Hematopoietic multipotent progenitor cell (in vitro differentiated cells): ENCODE measurements around the gene DVL1. TPM values are rescaled to one million over a fixed set of nuclear protein-coding genes. Genes with fewer than 3 reads are reported as not detected.
"Not testable (repeated sequence)": the region's sequence is repeated elsewhere in the genome, so short reads cannot be mapped to it uniquely, and the experiment has no call there.

ENCODE experiments used
- DNase-seq, 3 donors: peaks; one replicate each; pipeline ENCODE4 v3.0.0-alpha.2; 2011 to 2015; ENCODE audit warnings: low read depth in 2 of 3, low spot score in 2 of 3
- total RNA-seq: library from RNA; depleted of rRNA; stranded (reverse); fragments of >200 nt; gene quantifications from one replicate; pipeline ENCODE4 v1.2.3, GENCODE V29; 2012

DVL1 gene
- total RNA-seq, 1 donor: 52.5 TPM

GRCh38 chr1:1328254-1328653 lies 21.0 kb downstream of the DVL1 start:
- no peak for DNase-seq

DNA sequence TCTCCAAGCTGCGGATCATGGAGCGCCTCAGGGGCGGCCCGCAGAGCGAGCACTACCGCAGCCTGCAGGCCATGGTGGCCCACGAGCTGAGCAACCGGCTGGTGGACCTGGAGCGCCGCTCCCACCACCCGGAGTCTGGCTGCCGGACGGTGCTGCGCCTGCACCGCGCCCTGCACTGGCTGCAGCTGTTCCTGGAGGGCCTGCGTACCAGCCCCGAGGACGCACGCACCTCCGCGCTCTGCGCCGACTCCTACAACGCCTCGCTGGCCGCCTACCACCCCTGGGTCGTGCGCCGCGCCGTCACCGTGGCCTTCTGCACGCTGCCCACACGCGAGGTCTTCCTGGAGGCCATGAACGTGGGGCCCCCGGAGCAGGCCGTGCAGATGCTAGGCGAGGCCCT lies 21.9 kb downstream of the DVL1 start:
- DNase-seq: no peak

DNA sequence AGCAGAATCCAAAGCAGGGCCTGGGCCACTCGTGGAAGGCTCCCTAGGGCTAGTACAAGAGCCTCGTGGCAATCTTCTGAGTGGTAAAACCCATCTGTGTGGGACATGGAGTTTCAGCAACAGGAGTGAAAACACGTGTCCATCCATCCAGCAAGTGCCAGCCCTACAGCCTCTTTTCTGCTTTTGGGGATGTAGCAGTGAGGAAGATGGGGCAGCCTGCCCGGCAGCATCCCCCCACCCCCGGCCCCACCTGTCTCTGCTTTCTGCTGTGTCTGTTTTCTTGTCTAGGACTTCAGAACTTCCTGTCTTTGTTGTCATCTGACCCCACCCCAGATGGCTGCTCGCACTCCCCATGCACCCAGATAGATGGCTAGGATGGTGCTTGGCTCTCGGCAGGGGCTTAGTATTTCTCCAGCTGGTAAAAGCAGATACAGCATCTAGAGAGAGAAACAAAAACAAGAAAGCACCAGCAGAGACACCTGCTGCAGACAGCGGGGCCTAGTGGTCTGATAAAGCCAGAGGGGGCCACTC lies 23.1 kb downstream of the DVL1 start:
- no peak for DNase-seq

DNA sequence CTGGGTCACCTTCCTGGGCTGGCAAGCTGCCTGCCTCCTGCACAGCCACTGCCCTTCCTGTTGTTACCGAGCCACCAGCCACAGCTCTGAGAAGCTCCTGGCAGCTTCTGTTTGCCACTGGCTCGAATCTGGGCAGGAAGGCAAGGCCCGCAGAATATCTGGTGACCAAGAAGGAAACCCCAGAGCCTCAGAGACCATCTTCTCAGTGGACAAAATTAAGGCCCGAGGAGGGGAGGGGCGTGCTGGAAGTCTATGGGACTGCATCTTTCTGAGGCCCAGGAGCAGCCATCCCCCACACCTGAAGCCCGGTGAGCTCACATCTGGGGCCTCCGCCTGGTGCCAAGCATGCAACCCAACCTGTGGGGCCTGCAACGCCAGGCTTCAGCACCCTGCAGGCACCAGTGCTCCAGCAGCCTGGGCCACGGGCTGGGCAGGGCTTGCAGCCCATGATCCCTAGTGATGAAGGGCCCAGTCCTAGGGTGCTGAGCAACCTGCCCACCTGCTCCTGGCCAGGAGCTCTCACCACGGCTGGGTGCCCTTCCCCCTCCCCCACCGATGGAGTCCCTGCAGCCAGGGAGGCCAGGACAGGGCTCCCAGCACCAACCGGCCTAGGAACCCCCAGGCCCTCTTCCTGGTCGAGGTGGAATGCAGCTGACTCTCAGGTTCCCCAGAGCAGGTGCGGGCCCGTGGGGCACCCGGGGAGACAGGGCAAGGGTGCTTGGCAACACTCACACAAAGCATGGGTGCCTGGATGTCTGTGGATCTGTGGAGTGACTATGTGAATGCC lies 23.7 kb downstream of the DVL1 start:
- no peak for DNase-seq

GRCh38 chr1:1324524-1325287 lies 24.5 kb downstream of the DVL1 start, which contains the start of the genes CPTP and INTS11:
Gene CPTP, plus strand, starts transcription at chr1:1324802. Its CDS starts 2,109 bp downstream, at chr1:1326911.
Gene INTS11, minus strand, starts transcription at chr1:1324660. Its CDS starts 52 bp downstream, at chr1:1324608.
- peak; percentile 88 to 94 (median 92) for DNase-seq

GRCh38 chr1:1324084-1324523 lies 25.1 kb downstream of the DVL1 start:
- DNase-seq: no peak

- DNase-seq: no peak
Measured at GRCh38 chr1:1322952-1323351, 26.3 kb downstream of the DVL1 start.

DNA sequence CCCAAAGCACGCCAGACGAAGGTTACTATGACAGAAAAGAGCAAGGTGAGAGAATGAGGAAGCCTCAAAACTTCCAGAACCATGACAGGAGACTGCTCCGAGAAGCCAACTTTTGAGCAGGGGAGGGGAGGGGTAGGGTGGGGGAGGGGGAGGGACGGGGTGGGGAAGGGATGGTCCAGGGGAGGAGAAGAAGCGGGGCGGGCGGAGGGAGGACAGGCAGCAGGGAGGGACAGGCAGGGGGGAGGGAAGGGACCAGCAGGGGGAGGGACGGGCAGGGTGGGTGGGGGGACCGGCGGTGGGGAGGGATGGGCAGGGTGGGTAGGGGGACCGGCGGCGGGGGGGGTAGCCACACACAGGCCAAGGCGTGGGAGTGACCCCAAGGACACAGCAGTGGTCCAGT lies 26.8 kb downstream of the DVL1 start:
- DNase-seq: no peak

DNA sequence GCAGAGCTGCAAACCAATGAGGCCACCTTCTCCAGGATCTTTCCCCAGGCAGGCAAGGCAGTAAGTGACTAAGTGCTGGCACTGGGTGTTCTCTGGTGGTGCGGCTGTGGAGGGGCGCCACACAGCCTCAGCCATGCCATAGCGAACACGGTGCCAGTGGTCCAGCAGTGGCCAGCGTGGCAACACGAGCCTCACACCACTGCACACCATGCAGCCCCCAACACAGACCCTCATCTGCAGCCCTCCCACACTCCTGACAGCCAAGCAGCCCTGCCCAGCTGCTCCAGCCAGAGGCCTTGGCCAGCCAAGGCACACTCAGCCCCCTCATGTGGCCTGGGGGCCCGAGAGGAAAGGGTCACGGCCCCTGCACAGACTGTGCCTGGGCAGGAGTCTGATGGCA lies 27.7 kb downstream of the DVL1 start:
- no peak for DNase-seq

DNA sequence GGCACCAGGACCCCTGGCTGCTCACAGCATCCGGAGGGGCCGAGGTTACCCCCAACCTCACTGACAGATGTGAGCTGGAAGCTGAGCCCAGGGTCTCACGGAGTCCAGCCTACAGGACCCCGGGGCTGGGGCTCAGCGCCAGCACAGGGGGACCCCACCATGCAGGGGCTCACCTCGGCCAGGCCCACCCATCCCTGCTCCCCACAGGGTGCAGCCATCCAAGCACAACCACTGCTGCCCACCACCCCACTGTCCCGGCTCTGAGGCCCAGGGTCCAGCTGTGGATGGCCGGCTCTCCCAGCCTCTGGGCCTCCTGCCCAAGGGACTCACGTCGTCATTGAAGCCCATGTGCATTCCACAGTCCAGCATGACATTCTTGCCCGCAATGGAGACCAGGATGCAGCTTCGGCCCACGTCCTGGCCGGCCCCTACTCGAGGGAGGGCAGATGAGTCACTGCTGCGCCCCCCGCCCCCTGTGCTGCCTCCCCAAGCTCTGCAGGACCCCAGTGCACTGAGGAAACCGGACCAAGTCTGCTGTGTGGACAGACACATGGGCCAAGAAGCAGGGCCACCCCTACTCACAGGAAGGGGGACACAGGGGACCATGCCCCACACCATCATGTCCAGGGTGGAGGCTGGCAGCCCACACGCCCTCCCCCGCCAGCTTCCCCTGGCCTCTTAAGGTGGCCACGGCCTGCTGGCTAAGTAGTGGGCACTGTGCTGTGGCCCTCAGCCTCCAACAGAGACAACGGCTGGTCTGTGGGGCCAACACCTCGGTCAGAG lies 28.4 kb downstream of the DVL1 start:
- DNase-seq: no peak

DNA sequence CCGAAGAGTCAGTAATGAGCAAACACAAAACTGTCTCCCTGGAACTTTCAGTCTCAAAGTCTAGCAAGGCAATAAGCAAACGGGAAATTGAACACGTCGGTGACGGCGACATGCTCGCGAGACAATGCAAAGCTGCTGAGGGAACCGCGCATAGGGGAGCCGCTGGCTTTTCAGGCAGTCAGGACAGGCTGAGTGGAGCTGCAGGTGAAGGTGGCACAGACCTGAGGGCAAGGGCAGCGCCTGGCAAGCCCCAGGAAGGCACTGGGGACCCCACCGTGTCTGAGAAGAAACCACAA lies 29.6 kb downstream of the DVL1 start:
- DNase-seq: no peak

DNA sequence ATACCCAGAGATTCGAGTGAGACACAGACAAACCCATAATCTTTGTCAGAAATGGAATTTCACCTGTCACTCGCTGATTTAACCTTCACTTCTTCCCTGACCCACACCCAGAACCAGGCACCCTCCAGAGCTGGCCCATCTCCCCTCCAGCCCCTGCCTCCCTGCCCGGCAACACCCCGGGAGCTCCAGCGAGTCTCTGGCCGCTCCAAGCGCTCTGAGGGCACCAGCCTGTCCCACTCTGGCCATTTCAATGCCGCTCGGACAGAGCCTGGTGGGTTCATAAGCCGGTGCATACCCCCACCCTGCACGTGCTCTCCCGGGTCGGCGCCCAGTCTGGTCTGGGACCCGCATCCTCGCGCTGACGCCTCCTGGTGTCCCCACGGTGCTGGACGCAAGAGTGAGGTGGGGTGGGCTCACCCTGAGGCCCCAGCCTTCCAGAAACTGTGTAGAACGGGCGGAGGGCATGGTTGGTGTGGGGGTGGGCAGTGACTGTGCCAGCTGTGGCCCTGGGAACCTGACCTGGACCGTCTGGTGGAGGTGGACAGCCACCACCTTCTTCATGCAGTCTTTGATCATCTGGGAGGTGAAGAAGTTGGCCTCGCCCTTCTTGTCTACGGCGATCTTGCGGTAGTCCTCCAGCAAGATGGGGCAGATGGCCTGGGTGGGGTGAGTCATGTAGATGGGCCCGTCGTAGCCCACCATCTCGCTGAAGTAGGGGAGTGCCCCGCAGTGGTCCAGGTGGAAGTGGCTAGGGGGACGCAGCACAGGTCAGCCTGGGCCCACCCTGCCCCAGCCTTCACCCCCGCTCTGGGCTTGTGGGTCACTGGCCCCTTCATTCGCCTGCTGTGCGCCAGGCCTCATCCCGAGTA lies 30.2 kb downstream of the DVL1 start:
- no peak for DNase-seq

DNA sequence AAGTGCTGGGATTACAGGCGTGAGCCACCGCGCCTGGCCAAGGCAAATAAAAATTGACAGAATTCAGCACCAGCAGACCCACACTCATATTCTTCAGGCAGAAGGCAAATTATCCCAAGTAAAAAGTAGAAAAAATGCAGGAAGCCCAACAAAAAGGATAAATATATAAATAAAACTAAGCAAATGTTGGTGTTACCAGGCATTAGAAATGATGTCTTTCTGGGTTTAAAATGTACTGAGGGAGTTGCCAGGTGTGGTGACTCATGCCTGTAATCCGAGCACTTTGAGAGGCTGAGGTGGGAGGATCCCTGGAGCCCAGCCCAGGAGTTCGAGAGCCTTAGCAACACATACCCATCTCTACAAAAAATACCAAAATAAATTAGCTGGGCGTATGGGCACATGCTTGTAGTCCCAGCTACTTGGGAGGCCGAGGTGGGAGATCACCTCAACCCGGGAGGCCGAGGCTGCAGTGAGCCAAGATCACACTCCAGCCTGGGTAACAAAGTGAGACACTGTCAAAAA lies 31.0 kb downstream of the DVL1 start:
- no peak for DNase-seq

DNA sequence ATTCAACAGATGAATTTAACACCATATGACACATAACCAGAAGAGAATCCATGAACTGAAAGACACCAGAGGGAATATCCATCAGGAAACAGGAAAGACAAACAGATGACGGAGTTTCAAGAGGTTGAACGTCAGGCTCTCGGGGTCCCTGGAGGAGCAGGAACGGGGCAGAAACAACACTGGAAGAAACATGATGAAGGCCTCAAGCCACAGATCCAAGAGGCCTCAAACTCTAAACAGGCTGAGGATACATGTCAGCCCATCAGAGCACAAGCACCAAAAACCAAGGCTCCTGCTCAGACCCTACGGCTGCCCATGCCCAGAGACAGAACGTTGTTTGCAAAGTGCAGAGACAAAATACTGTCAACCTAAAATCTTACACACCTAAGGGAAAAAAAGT lies 31.8 kb downstream of the DVL1 start:
- no peak for DNase-seq

DNA sequence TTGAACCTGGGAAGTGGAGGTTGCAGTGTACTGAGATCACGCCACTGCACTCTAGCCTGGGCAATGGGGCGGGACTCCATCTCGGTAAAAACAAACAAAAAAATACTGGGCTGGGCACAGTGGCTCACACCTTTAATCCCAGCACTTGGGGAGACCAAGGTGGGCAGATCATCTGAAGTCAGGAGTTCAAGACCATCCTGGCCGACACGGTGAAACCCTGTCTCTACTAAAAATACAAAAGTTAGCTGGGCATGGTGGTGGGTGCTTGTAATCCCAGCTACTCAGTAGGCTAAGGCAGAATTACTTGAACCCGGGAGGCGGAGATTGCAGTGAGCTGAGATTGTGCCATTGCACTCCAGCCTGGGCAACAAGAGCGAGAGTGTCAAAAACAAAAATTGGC lies 33.0 kb downstream of the DVL1 start:
- DNase-seq: not testable (repeated sequence)

DNA sequence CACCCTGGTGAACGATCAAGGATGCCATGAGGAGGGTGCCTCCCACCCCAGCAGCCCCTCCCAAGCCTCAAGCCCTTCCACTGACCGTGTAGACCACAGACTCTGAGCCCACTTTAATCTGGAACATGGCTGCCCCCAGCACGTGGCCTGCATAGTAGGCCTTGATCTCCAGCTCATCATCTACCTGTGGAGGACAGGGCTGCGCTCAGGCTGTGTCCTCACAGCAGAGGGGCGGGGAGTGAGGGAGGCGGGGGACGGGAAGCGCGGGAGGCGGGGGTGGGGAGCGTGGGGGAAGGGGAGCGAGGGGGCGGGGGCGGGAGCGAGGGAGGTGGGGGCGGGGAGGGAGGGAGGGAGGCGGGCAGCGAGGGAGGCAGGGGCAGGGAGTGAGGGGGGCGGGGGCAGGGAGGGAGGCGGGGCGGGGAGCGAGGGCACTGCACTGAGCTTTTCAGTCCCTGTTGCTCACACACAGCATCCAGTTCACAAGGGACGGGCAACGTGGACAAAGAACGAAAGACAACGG lies 33.7 kb downstream of the DVL1 start:
- no peak for DNase-seq

DNA sequence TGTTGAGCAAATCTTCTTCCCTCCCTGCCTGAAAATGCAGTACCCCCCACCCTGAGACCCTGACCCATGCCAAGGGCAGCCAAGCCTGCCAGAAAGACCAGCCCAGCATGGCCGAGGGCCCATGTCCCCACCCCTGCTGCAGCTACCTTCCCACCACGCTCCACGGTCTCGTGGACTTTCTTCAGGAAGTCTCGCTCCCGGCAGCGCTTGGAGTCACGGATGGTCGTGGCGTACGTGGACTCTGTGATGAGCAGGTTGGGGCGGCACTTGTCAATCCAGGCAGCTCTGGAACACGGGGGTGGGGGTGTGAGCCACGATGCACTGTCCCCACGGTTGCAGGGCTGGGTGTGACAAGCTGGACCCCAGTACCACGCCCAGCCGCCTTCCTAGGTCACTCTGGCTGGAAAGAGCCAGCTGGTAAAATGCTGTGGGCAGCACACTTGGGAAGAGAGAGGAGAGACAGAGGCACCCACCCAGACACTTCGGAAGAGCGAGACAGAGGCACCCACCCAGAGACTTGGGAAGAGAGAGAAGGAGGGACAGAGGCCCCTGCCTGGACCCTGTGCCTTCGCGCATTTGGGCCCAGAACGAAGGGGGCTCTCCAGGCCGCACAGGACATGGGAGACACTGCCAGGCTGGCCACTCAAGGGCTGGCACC lies 34.4 kb downstream of the DVL1 start:
- no peak for DNase-seq

DNA sequence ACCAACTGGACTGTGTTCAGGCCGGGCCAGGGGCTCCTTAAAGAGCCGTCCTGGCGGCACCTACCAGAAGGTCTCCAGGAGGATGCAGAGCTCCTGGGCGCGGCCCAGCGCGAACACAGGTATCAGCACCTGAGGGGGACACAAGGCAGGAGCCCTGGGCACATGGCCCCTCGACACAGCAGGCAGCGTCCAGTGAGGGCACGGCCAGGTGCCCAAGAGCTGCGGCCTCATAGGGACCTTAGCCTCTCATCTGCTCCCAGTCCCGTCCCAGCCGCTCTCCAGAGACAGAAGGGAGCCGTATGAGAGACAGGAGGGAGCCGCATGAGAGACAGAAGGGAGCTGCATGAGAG lies 35.0 kb downstream of the DVL1 start:
- DNase-seq: no peak

DNA sequence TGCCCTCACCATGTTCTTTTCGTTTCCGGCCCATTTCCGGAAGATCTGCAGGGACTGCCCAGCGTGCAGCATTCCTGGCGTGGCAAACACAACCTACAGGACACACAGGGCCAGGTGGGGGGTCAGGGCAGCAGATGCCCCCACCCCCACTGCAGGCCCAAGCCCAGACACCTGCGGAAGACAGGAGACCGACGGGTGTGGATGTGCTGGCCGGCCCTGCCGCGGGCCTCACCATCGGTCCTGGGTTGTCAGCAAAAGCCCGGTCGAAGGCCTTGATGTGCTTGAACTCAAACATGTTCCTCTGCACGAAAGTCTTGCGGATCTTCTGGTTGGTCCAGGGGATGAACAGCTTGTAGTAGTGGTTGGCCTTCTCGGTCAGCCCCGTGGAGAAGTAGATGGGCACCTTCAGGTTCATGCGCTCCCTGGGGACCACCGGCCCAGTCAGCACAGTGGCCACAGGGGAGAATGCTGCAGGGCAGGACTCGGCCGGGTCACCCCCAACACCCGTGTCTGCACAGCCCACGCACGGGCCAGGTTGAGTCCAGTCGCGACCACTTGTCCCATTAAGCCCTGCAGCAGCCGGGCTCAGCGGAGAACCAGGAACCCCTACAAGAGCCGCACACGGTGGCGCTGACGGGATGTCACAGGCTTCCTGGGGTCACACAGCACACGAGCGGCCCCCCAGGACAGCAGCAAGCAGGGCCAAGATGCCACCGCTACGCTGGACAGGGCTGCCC lies 35.5 kb downstream of the DVL1 start:
- DNase-seq: no peak
